Activated CD8-positive, alpha-beta memory T cell treated with anti-CD3 and anti-CD28 coated beads for 4 hours (primary cell): Measurements from ENCODE around the gene GNG2.

Source experiments
- DNase-seq, 2 donors: peaks; one replicate each; pipeline ENCODE4 v3.0.0-alpha.2; 2020; ENCODE audit warnings: low read depth in 2 of 2

Gene GNG2

GRCh38 chr14:51939755-51940301, 79.4 kb downstream of the GNG2 start:
- no peak for DNase-seq

GRCh38 chr14:51942971-51943370, 82.6 kb downstream of the GNG2 start:
- DNase-seq, result no peak

GRCh38 chr14:51950007-51950406, 89.6 kb downstream of the GNG2 start:
- DNase-seq, result no peak

GRCh38 chr14:51951656-51952055, 91.2 kb downstream of the GNG2 start:
- DNase-seq, result no peak

- no peak for DNase-seq
These were observed 93.6 kb downstream of the GNG2 start for GRCh38 chr14:51954031-51954430.

- no peak for DNase-seq
These were observed 94.2 kb downstream of the GNG2 start for GRCh38 chr14:51954657-51955056.

GRCh38 chr14:51957950-51958349, 97.5 kb downstream of the GNG2 start:
- no peak for DNase-seq

GRCh38 chr14:51959928-51960327, 99.5 kb downstream of the GNG2 start:
- no peak for DNase-seq

- no peak for DNase-seq
These were observed 100.5 kb downstream of the GNG2 start for GRCh38 chr14:51960866-51961265.

GRCh38 chr14:51962711-51963110, 102.3 kb downstream of the GNG2 start:
- DNase-seq, result no peak

GRCh38 chr14:51963286-51963685, 102.9 kb downstream of the GNG2 start:
- no peak for DNase-seq

GRCh38 chr14:51967521-51967920, 107.1 kb downstream of the GNG2 start:
- DNase-seq, result no peak

- no peak for DNase-seq
These were observed 109.6 kb downstream of the GNG2 start for GRCh38 chr14:51969852-51970540.

- DNase-seq, result no peak
These were observed 112.2 kb downstream of the GNG2 start for GRCh38 chr14:51972566-51972965.

- no peak for DNase-seq
These were observed 116.7 kb downstream of the GNG2 start for GRCh38 chr14:51977075-51977474.

GRCh38 chr14:51978681-51979085, 118.3 kb downstream of the GNG2 start:
- DNase-seq, result no peak

- DNase-seq, result peak; percentile 65 to 75
These were observed 118.8 kb downstream of the GNG2 start for GRCh38 chr14:51979088-51979709.

- no peak for DNase-seq
These were observed 120.9 kb downstream of the GNG2 start for GRCh38 chr14:51981218-51981854.

GRCh38 chr14:51988221-51988620, 127.8 kb downstream of the GNG2 start:
- no peak for DNase-seq

- peak; percentile 80 to 82 for DNase-seq
These were observed 129.2 kb downstream of the GNG2 start, which contains the start of gene RTRAF for GRCh38 chr14:51989293-51990234. TSS of gene RTRAF (plus strand) at chr14:51989546. CDS start at chr14:51989640, 94 bp downstream.

GRCh38 chr14:51990488-51990887, 130.1 kb downstream of the GNG2 start:
- no peak for DNase-seq
